OCI-LY1 (cell line): ENCODE results near the gene MMS19.

Source experiments
- H2AFZ ChIP-seq: fragments of 200-600 bp; sonication (generic), shearing (Covaris generic); 2 replicates; pipeline ENCODE4 v1.6.0; 2014; ENCODE audit warnings: antibody characterized with exemption, mild to moderate bottlenecking, low read length
- H3F3A ChIP-seq: fragments of 200-600 bp; sonication (generic), shearing (Covaris generic); 2 replicates; pipeline ENCODE4 v1.6.0; 2014; ENCODE audit warnings: mild to moderate bottlenecking, antibody characterized with exemption, low read length, moderate library complexity; ENCODE audit not compliant: insufficient read depth
- H3K27ac ChIP-seq: fragments of 200-600 bp; sonication (generic); 2 replicates; pipeline ENCODE4 v1.5.1; 2014; ENCODE audit warnings: low read length, mixed run types, mild to moderate bottlenecking, low read depth; ENCODE audit not compliant: poor library complexity, severe bottlenecking
- H3K27me3 ChIP-seq: fragments of 200-600 bp; sonication (generic); 2 replicates; pipeline ENCODE4 v1.6.0; 2014; ENCODE audit warnings: antibody characterized with exemption, mild to moderate bottlenecking, low read length, moderate library complexity; ENCODE audit not compliant: insufficient read depth
- H3K36me3 ChIP-seq: fragments of 200-600 bp; sonication (generic); 2 replicates; pipeline ENCODE4 v1.6.1; 2014; ENCODE audit warnings: mild to moderate bottlenecking, antibody characterized with exemption, low read length, moderate library complexity, mixed read lengths; ENCODE audit not compliant: insufficient read depth
- H3K4me1 ChIP-seq: fragments of 200-600 bp; sonication (generic); 2 replicates; pipeline ENCODE4 v1.5.1; 2014; ENCODE audit warnings: mild to moderate bottlenecking, low read length, moderate library complexity; ENCODE audit not compliant: insufficient read depth, severe bottlenecking
- H3K4me2 ChIP-seq: fragments of 200-600 bp; sonication (generic), shearing (Covaris generic); 2 replicates; pipeline ENCODE4 v1.6.1; 2014; ENCODE audit warnings: low read length
- H3K4me3 ChIP-seq: fragments of 200-600 bp; sonication (generic); 2 replicates; pipeline ENCODE4 v1.5.1; 2014; ENCODE audit warnings: low read length, low read depth, mild to moderate bottlenecking, mixed read lengths; ENCODE audit not compliant: poor library complexity, severe bottlenecking
- H3K79me2 ChIP-seq: fragments of 200-600 bp; shearing (Covaris generic); 2 replicates; pipeline ENCODE4 v1.6.1; 2016; ENCODE audit warnings: mixed run types, low read length, mixed read lengths; ENCODE audit not compliant: insufficient read depth
- H3K9ac ChIP-seq: fragments of 200-600 bp; sonication (generic), shearing (Covaris generic); 2 replicates; pipeline ENCODE4 v1.6.1; 2014; ENCODE audit warnings: mild to moderate bottlenecking, low read length, mixed read lengths
- H3K9me2 ChIP-seq: fragments of 200-600 bp; sonication (generic), shearing (Covaris generic); 2 replicates; pipeline ENCODE4 v1.6.1; 2014; ENCODE audit warnings: low read depth, mild to moderate bottlenecking, low read length, mixed read lengths
- H3K9me3 ChIP-seq: fragments of 200-600 bp; shearing (Covaris generic); 2 replicates; pipeline ENCODE4 v1.6.1; 2014; ENCODE audit warnings: low read length, mixed read lengths
- H4K20me1 ChIP-seq: fragments of 200-600 bp; sonication (generic), shearing (Covaris generic); 2 replicates; pipeline ENCODE4 v1.6.0; 2016; ENCODE audit warnings: mild to moderate bottlenecking, low read length; ENCODE audit not compliant: insufficient read depth
- CTCF ChIP-seq: fragments of 200-600 bp; sonication (generic), shearing (Covaris generic); IDR thresholded peaks from 2 replicates; pipeline ENCODE4 v1.5.1; 2017; ENCODE audit warnings: mild to moderate bottlenecking, antibody characterized with exemption, low read length, moderate library complexity, mixed read lengths
- EZH2 ChIP-seq: fragments of 200-600 bp; sonication (generic), shearing (Covaris generic); IDR thresholded peaks from 2 replicates; pipeline ENCODE4 v1.8.0; 2017; ENCODE audit warnings: borderline replicate concordance, mixed run types, mild to moderate bottlenecking, antibody characterized with exemption, low read length, moderate library complexity, mixed read lengths

The MMS19 gene

GRCh38 chr10:97509120-97509680, 11.0 kb upstream of the MMS19 start:
- Histone ChIP-seq H3K36me3 (no peaks in the 10 kb centered on the region), H3K9me2 (no peaks in the 10 kb centered on the region), H3K27me3 (no peaks in the 10 kb centered on the region), H3K4me2 (no peak overlapping the region), H2AFZ (no peak overlapping the region), H4K20me1 (no peaks in the 10 kb centered on the region), H3K4me3 (no peak overlapping the region), H3K79me2 (no peaks in the 10 kb centered on the region), H3K4me1 (no peaks in the 10 kb centered on the region), H3F3A (no peaks in the 10 kb centered on the region), H3K9me3 (no peaks in the 10 kb centered on the region), H3K9ac (no peak overlapping the region), H3K27ac (no peak overlapping the region)
- TF ChIP-seq EZH2, result no peak

- Histone ChIP-seq H3K4me2 (no peak overlapping the region), H3K27ac (no peak overlapping the region), H3K9ac (no peak overlapping the region), H2AFZ (no peak overlapping the region), H4K20me1 (no peaks in the 10 kb centered on the region), H3K4me3 (no peak overlapping the region), H3F3A (no peaks in the 10 kb centered on the region), H3K9me2 (no peaks in the 10 kb centered on the region), H3K9me3 (no peaks in the 10 kb centered on the region), H3K4me1 (no peaks in the 10 kb centered on the region), H3K27me3 (no peaks in the 10 kb centered on the region), H3K36me3 (no peaks in the 10 kb centered on the region), H3K79me2 (no peaks in the 10 kb centered on the region)
- no peak for TF ChIP-seq CTCF
- no peak for TF ChIP-seq EZH2
Measured at GRCh38 chr10:97508342-97508741, 10.1 kb upstream of the MMS19 start.

- Histone ChIP-seq H3F3A (no peaks in the 10 kb centered on the region), H3K79me2 (no peaks in the 10 kb centered on the region), H3K4me3 (no peak overlapping the region), H2AFZ (no peak overlapping the region), H3K9me2 (no peaks in the 10 kb centered on the region), H3K36me3 (no peaks in the 10 kb centered on the region), H3K4me1 (no peaks in the 10 kb centered on the region), H3K27ac (no peak overlapping the region), H3K27me3 (no peaks in the 10 kb centered on the region), H3K9ac (no peak overlapping the region), H3K4me2 (no peak overlapping the region), H3K9me3 (no peaks in the 10 kb centered on the region), H4K20me1 (no peaks in the 10 kb centered on the region)
- no peak for TF ChIP-seq CTCF
- no peak for TF ChIP-seq EZH2
Measured at GRCh38 chr10:97506199-97506991, 8.2 kb upstream of the MMS19 start.
